Tibial nerve (tissue), 3 donors: ENCODE results near the gene PTPN14.

Experiments
- CTCF ChIP-seq, 5 experiments: fragments of 200-600 bp in 3 of 5; fragments of 450-650 bp in 2 of 5; sonication (generic) in 3 of 5; IDR thresholded peaks; one replicate each; pipeline ENCODE4 v1.5.1; 2016 to 2019; ENCODE audit warnings: antibody characterized with exemption in 5 of 5, mild to moderate bottlenecking in 3 of 5, moderate library complexity in 2 of 5
- POLR2A ChIP-seq, 2 donors: fragments of 450-650 bp; IDR thresholded peaks; one replicate each; pipeline ENCODE4 v1.6.1; 2017; ENCODE audit warnings: antibody characterized with exemption in 2 of 2, mild to moderate bottlenecking in 2 of 2, moderate library complexity in 2 of 2

- TF ChIP-seq CTCF (IDR thresholded peaks at IDR 0.05), result no peak
- TF ChIP-seq POLR2A (IDR thresholded peaks at IDR 0.05), result no peak
These were observed 37.2 kb downstream of the PTPN14 start for GRCh38 chr1:214514032-214514818.
